ENCODE measurements around the gene ZNF202.
"Not testable (repeated sequence)": the region's sequence is repeated elsewhere in the genome, so short reads cannot be mapped to it uniquely, and the experiment has no call there.

The ZNF202 gene

GRCh38 chr11:123741159-123742030 is at the start of gene ZNF202:
Gene ZNF202 (minus strand): TSS chr11:123741660. CDS start chr11:123730888, 10,772 bp downstream.
- peak; percentile 88 to 89 for DNase-seq (ENCODE audit: low read depth in 2 of 2)

- no peak for DNase-seq (ENCODE audit: low read depth in 2 of 2)
Observed at GRCh38 chr11:123783536-123783935, 42.1 kb upstream of the ZNF202 start.

GRCh38 chr11:123778511-123778910 is 37.1 kb upstream of the ZNF202 start:
- DNase-seq (ENCODE audit: low read depth in 2 of 2): no peak

- no peak for DNase-seq (ENCODE audit: low read depth in 2 of 2)
Observed at GRCh38 chr11:123775715-123776549, 34.5 kb upstream of the ZNF202 start.

- DNase-seq (ENCODE audit: low read depth in 2 of 2): no peak
Observed at GRCh38 chr11:123775289-123775688, 33.8 kb upstream of the ZNF202 start.

GRCh38 chr11:123773959-123774358 is 32.5 kb upstream of the ZNF202 start:
- no peak for DNase-seq (ENCODE audit: low read depth in 2 of 2)

GRCh38 chr11:123773026-123773425 is 31.6 kb upstream of the ZNF202 start:
- DNase-seq (ENCODE audit: low read depth in 2 of 2): no peak

GRCh38 chr11:123771664-123772063 is 30.2 kb upstream of the ZNF202 start:
- no peak for DNase-seq (ENCODE audit: low read depth in 2 of 2)

- DNase-seq (ENCODE audit: low read depth in 2 of 2): no peak
Observed at GRCh38 chr11:123770712-123771111, 29.3 kb upstream of the ZNF202 start.

GRCh38 chr11:123765601-123766000 is 24.1 kb upstream of the ZNF202 start:
- no peak for DNase-seq (ENCODE audit: low read depth in 2 of 2)

GRCh38 chr11:123762422-123762821 is 21.0 kb upstream of the ZNF202 start:
- no peak for DNase-seq (ENCODE audit: low read depth in 2 of 2)

- DNase-seq (ENCODE audit: low read depth in 2 of 2): no peak
Observed at GRCh38 chr11:123760894-123761293, 19.4 kb upstream of the ZNF202 start.

- DNase-seq (ENCODE audit: low read depth in 2 of 2): no peak
Observed at GRCh38 chr11:123757976-123758375, 16.5 kb upstream of the ZNF202 start.

- no peak for DNase-seq (ENCODE audit: low read depth in 2 of 2)
Observed at GRCh38 chr11:123755813-123756212, 14.4 kb upstream of the ZNF202 start.

GRCh38 chr11:123755344-123755743 is 13.9 kb upstream of the ZNF202 start:
- DNase-seq (ENCODE audit: low read depth in 2 of 2): no peak

GRCh38 chr11:123754101-123754568 is 12.7 kb upstream of the ZNF202 start, which contains the start of gene OR6X1:
Gene OR6X1 (minus strand): TSS chr11:123754518. CDS start chr11:123754518, 0 bp downstream.
- no peak for DNase-seq (ENCODE audit: low read depth in 2 of 2)

- DNase-seq (ENCODE audit: low read depth in 2 of 2): no peak
Observed at GRCh38 chr11:123753110-123753509, 11.7 kb upstream of the ZNF202 start.

GRCh38 chr11:123751781-123752180 is 10.3 kb upstream of the ZNF202 start:
- no peak for DNase-seq (ENCODE audit: low read depth in 2 of 2)

GRCh38 chr11:123748349-123748748 is 6.9 kb upstream of the ZNF202 start:
- not testable (repeated sequence) for DNase-seq (ENCODE audit: low read depth in 2 of 2)

GRCh38 chr11:123745764-123746451 is 4.4 kb upstream of the ZNF202 start:
- DNase-seq (ENCODE audit: low read depth in 2 of 2): no peak

- no peak for DNase-seq (ENCODE audit: low read depth in 2 of 2)
Observed at GRCh38 chr11:123742724-123743120, 1.3 kb upstream of the ZNF202 start.

Data from activated CD4-positive, alpha-beta T cell treated with anti-CD3 and anti-CD28 coated beads for 24 hours (primary cell).